ENCODE measurements around the gene SLC36A4. TPM values are rescaled to one million over a fixed set of nuclear protein-coding genes. Genes with fewer than 3 reads are reported as not detected.

Gene SLC36A4
- total and polyA plus RNA-seq, 2 of the 4 experiments (the other 2 are of a cell fraction) = 9.2 to 13.1 TPM

- H3K9me3 ChIP-seq (ENCODE audit: control insufficient read depth, insufficient read depth, low read length) = peaks cover 4% of the 10 kb centered on the region
- H2BK20ac ChIP-seq (ENCODE audit: low read depth, low read length) = no peak overlapping the region
- no peak overlapping the region for H2BK5ac ChIP-seq (ENCODE audit: low read depth, low read length, poor library complexity, severe bottlenecking)
- H3K79me1 ChIP-seq (ENCODE audit: low read depth in 1 of 2, low read length in 2 of 2) = peaks cover 13 to 29% of the 10 kb centered on the region in 2 experiments
- H3K27me3 ChIP-seq (ENCODE audit: control insufficient read depth, insufficient read depth, low read length) = no peaks in the 10 kb centered on the region
- H2AFZ ChIP-seq (replicated peaks; ENCODE audit: low read length, poor library complexity) = no peak overlapping the region
- no peaks in the 10 kb centered on the region for H3K4me1 ChIP-seq (ENCODE audit: control insufficient read depth, insufficient read depth, low read length)
- no peak overlapping the region for H3K9ac ChIP-seq (ENCODE audit: low read depth, low read length)
- no peak overlapping the region for H3K23ac ChIP-seq (ENCODE audit: low read depth, low read length)
- DNase-seq (no peak), ATAC-seq (ENCODE audit: low read depth) (no peak)
- no peak overlapping the region for H3K4me2 ChIP-seq (ENCODE audit: low read depth, low read length)
- no peak overlapping the region for H3K56ac ChIP-seq (ENCODE audit: extremely low read depth, insufficient read depth, low read length)
- no TSS peak for BruUV-seq (replicated peaks)
- H2BK120ac ChIP-seq (ENCODE audit: low read depth, low read length) = no peak overlapping the region
- in situ Hi-C loops (cut with MboI; ENCODE audit: low sequenced_read_pairs) (no loop called here), intact Hi-C loops (cut with micrococcal nuclease) (no loop called here), dilution Hi-C loops (cut with HindIII; ENCODE audit: low sequenced_read_pairs, unreplicated experiment) (no loop called here)
- peaks cover 4% of the 10 kb centered on the region for H4K20me1 ChIP-seq (ENCODE audit: insufficient read depth, low read length)
- H4K91ac ChIP-seq (ENCODE audit: insufficient read depth, low read depth, low read length) = no peak overlapping the region
- H2BK15ac ChIP-seq (ENCODE audit: low read depth, low read length) = no peak overlapping the region
- H2AK9ac ChIP-seq (replicated peaks; ENCODE audit: low read depth, low read length, poor library complexity) = no peak overlapping the region
- H3K27ac ChIP-seq (ENCODE audit: insufficient read depth, low read length) = no peak overlapping the region
- H4K8ac ChIP-seq (ENCODE audit: low read depth in 2 of 2, low read length in 2 of 2) = no peak overlapping the region
- H2AK5ac ChIP-seq (ENCODE audit: low read depth, low read length) = no peak overlapping the region
- H4K5ac ChIP-seq (ENCODE audit: low read depth, low read length) = no peak overlapping the region
- H3K36me3 ChIP-seq (ENCODE audit: control insufficient read depth, insufficient read depth, low read length) = 0 out of 2 replicates have a peak, but pooled peaks cover 4% of the 10 kb centered on the region
- H3K14ac ChIP-seq (replicated peaks; ENCODE audit: low read depth, low read length) = no peak overlapping the region
- no peak overlapping the region for H3K4ac ChIP-seq (ENCODE audit: low read depth, low read length)
- H3K18ac ChIP-seq (ENCODE audit: low read depth, low read length) = no peak overlapping the region
- no peak overlapping the region for H3K4me3 ChIP-seq (ENCODE audit: insufficient read depth, low read depth, low read length)
- POLR2A ChIA-PET (ENCODE audit: unreplicated experiment) = no interaction called here
- CTCF ChIA-PET = interaction anchor here (1.2 kb wide), 1 partner anchor 99 kb away, joined by 5 read pairs; no protein-coding TSS in a partner anchor
- TF ChIP-seq CTCF (conservative IDR thresholded peaks at IDR 0.05; ENCODE audit: low read depth, low read length) (no peak), POLR2A (IDR thresholded peaks at IDR 0.05; ENCODE audit: low read depth, low read length) (no peak), MAZ (IDR thresholded peaks at IDR 0.05; ENCODE audit: borderline replicate concordance, low read depth, low read length) (no peak), RAD21 (IDR thresholded peaks at IDR 0.05; ENCODE audit: low read length) (no peak), BHLHE40 (IDR thresholded peaks at IDR 0.05; ENCODE audit: low read depth, low read length) (no peak)
- no peaks in the 10 kb centered on the region for H3K9me1 ChIP-seq (ENCODE audit: insufficient read depth, low read length)
Measured at GRCh38 chr11:93188726-93189125, 9.1 kb downstream of the SLC36A4 start.

Measured in IMR-90 (cell line).